HG03280 (cell line): ENCODE data around the gene ATP5F1E.

Source experiments
- ATAC-seq: cut with Tn5 transposase; IDR thresholded peaks from one replicate; pipeline ENCODE4 v1.9.1; 2021; ENCODE audit warnings: mild to moderate bottlenecking, moderate library complexity; ENCODE audit not compliant: unreplicated experiment

The ATP5F1E gene

GRCh38 chr20:59006864-59007664 is 25.1 kb downstream of the ATP5F1E start, which contains the start of gene CTSZ:
Gene CTSZ, minus strand, starts transcription at chr20:59007254. Its CDS starts 126 bp downstream, at chr20:59007128.
- ATAC-seq = no peak

GRCh38 chr20:59006167-59006863 is 25.8 kb downstream of the ATP5F1E start:
- ATAC-seq = no peak

GRCh38 chr20:59005523-59006166 is 26.5 kb downstream of the ATP5F1E start:
- ATAC-seq = no peak

GRCh38 chr20:59004763-59005522 is 27.2 kb downstream of the ATP5F1E start:
- peak; percentile 57 for ATAC-seq

GRCh38 chr20:59004493-59004762 is 27.7 kb downstream of the ATP5F1E start:
- ATAC-seq = no peak

- no peak for ATAC-seq
Observed at GRCh38 chr20:59003836-59004492, 28.2 kb downstream of the ATP5F1E start.

GRCh38 chr20:59002874-59003399 is 29.2 kb downstream of the ATP5F1E start:
- no peak for ATAC-seq

- no peak for ATAC-seq
Observed at GRCh38 chr20:59002388-59002787, 29.7 kb downstream of the ATP5F1E start.

GRCh38 chr20:59001449-59002171 is 30.5 kb downstream of the ATP5F1E start:
- no peak for ATAC-seq

GRCh38 chr20:59001068-59001448 is 31.1 kb downstream of the ATP5F1E start:
- ATAC-seq = no peak

- ATAC-seq = no peak
Observed at GRCh38 chr20:59000326-59000725, 31.8 kb downstream of the ATP5F1E start.

GRCh38 chr20:58998656-58999055 is 33.5 kb downstream of the ATP5F1E start:
- no peak for ATAC-seq

- ATAC-seq = no peak
Observed at GRCh38 chr20:58997141-58997770, 34.9 kb downstream of the ATP5F1E start.

GRCh38 chr20:58996226-58996611 is 35.9 kb downstream of the ATP5F1E start:
- no peak for ATAC-seq

- ATAC-seq = no peak
Observed at GRCh38 chr20:58995461-58996225, 36.5 kb downstream of the ATP5F1E start.

GRCh38 chr20:58994390-58995159 is 37.6 kb downstream of the ATP5F1E start:
- no peak for ATAC-seq

GRCh38 chr20:58993332-58994248 is 38.5 kb downstream of the ATP5F1E start:
- ATAC-seq = no peak
